Measurements from ENCODE around the gene RNU6-7.

RNU6-7 gene

DNA sequence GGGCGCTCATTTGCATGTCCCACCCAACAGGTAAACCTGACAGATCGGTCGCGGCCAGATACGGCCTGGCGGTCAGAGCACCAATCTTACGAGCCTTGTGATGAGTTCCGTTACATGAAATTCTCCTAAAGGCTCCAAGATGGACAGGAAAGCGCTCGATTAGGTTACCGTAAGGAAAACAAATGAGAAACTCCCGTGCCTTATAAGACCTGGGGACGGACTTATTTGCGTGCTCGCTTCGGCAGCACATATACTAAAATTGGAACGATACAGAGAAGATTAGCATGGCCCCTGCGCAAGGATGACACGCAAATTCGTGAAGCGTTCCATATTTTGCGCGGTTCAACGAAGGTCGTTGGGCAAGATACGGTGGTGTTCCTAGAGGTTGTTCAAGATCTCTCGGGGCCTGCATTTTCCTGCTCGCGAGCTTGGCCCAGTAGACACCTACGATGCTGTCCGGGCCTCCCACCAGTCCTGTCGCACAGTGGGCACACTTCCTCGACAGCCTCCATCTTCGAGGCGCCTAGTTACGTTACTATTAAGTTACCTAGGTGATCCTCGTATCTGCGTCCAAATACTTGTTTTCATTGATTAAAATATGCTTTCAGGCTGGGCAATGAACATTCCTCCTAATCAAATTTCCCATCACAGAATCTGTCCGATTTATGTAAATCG lies at the start of gene RNU6-7:
RNU6-7 (plus strand) TSS at position 230 of the 675 bp plus-strand sequence.
- DNase-seq: peak in 37 of 42 donors; percentile 10 to 71 (median 42)

DNA sequence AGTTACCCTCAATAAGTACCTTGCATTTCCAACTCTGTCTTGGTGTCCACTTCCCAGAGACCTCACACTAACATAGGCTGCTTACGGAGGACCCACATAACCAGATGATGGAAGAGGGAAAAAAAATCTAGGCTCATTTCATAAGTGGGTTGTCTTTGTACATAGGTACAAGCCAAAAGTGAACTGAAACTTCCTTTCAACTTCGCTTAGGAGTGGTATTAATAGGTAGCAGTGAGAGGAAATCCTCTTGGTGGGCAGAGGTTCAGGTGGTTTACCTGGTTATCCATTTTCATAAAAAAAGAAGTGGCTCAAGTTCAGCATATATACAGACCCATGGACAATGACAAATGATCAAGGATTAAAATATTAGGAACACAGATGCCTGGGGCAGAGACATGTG lies 35.8 kb upstream of the RNU6-7 start:
- DNase-seq: no peak
- intact Hi-C loops (cut with DNase I): no loop called here

More for the DNA sequence above, at the start of gene RNU6-7:
- intact Hi-C loops (cut with DNase I): loop anchor here (5.0 kb wide), 1 partner anchor 125 kb away; the partner anchor contains the start of gene ARHGAP5

DNA sequence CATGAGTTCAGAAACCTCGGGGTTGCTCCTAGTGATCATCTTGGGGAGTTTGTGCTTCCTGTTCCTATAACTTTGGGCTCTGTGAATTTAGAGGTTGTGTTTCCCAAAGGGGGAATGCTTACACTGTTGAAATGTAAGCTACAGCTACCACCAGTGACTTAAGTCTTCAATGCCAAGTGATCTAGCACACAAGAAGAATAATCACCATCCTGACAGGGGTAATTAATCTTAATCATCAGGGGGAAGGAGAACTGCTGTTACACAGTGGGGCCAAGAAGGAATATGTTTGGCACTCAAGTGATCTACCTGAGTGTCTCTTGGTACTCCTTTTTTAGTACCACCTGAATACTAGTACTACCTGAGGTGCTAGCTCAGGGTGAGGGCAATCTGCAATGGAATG lies 34.9 kb upstream of the RNU6-7 start:
- no peak for DNase-seq
- intact Hi-C loops (cut with DNase I): no loop called here

DNA sequence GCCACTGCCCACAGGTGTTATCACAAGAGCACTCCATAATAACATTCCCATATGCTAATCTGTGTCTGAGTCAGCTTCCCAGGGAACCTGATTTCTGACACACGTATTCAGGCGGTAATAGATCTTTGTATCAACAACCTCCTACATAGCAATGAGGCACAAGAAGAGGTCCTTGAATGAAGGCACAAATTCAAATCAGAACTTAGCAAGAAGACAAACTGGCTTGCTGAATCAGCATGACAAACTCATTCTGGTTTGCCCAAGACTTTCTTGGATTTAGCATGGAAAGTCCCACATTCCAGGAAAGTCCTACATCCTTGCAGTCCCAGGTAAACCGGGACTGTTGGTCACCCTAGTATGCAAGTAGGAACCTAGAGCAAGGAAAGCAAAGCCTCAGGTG lies 33.9 kb upstream of the RNU6-7 start:
- intact Hi-C loops (cut with DNase I): no loop called here
- peak in 12 of 42 donors; percentile 2 to 56 (median 24) for DNase-seq

DNA sequence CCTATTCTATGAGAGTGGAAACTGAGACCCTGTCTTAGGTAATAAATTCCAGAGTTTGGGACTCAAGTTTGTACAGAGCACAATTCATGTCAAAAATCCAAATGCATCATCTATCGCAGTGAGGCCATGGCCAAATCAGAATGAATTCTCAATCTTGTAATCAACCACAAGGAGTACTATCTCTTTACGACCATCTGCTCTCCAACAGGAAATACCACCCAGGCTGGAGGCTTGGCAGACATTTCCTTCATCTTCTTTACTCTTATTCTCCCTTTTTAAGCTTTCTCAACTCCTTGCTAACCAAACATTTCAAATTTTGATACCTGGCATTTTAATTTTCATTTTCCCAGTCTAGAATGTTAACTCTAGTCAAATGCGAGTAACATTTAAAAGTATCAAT lies 32.7 kb upstream of the RNU6-7 start:
- no peak for DNase-seq
- intact Hi-C loops (cut with DNase I): no loop called here

DNA sequence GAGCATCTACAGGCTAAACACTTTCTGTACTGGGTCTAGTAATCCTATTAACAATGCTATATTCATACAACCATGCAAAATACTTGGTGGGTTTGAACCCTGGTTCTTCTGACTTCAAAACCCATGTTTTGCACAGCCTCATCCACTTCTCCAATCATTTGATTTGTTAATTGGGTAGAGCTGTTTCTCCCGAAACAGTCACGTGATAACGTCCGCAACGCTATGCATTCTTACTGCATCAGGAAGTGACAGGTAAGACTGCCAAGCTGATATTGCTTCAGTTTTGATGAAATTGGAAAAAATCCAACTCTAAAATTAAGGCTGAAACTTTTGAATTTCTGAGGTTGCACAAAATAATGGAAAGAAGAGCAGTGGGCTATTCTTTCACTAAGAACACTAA lies 30.4 kb upstream of the RNU6-7 start:
- intact Hi-C loops (cut with DNase I): no loop called here
- no peak for DNase-seq

DNA sequence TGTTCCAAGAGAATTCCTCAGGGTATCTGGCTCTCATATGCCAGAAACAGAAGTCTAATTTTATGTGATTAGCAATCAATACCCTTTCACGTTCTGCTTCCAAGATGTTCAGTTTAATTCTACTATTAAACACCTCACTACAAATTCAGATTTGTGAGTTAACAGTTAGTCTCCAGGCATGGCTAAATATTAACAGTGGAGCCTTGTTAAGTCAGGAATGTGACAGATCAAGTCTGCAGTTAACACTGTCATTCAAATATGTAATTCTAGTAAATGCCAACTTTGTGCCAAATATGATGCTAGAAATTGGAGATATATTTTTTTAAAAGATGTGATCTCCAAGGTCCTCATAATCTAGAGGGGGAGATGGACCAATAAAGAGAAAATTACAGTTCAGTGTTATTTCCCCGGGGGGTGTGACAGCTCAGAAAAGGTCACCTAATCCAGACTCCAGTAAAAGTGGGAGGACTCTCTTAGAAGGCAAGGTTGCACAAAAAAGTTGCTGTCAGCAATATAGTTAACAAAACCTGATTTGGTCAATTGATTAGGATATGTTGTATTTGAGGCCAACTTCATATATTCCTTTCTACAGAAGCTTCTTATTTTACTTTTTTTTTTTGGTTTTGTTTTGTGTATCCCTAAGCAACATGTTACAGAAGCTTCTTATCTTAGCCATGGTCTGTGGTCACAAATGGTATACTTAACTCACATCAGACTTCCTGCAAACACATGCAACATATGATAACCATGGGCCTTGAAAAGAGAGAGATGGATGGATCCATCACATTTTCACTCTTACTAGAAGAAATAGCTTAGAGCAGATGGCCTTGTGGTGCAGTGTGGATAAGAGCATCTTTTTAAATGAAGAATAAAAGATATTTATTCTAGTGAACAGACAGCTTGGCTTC lies 18.4 kb upstream of the RNU6-7 start:
- no peak for DNase-seq
- intact Hi-C loops (cut with DNase I): no loop called here

DNA sequence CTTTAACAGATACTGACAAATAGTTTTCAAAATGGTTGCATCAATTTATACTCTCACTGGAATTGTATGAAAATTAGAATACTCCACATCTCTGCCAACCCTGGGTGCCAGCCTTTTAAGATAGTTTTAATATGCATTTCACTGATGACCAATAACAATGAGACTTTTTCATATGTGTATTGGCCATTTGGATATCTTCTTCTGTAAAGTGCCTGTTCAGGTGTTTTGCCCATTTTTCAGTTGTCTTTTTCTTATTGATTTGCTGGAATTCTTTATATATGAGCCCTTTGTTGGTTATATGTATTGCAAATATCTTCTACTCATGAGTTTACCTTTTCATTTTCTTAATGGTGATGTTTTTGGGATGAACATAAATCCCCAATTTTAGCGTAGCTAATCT lies 16.7 kb upstream of the RNU6-7 start:
- intact Hi-C loops (cut with DNase I): no loop called here
- no peak for DNase-seq

DNA sequence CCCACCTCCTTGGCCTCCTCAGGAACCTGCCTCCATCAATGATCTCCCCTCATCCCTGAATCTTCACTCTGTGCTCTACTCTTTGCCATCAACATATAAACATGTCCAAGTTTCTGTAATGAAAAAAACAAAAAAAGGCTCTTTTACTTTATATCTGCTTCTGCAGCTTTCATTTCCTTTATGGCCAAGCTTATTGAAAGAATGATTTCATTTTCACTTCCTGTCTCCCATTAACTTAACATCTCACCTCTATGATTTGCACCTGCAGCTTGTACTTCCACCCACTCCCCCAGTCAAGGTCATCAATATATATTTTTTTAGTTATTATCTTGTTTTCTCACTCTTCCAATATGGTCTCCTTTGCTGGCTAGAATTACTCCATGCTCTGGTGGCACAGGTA lies 15.6 kb upstream of the RNU6-7 start:
- no peak for DNase-seq
- intact Hi-C loops (cut with DNase I): no loop called here

DNA sequence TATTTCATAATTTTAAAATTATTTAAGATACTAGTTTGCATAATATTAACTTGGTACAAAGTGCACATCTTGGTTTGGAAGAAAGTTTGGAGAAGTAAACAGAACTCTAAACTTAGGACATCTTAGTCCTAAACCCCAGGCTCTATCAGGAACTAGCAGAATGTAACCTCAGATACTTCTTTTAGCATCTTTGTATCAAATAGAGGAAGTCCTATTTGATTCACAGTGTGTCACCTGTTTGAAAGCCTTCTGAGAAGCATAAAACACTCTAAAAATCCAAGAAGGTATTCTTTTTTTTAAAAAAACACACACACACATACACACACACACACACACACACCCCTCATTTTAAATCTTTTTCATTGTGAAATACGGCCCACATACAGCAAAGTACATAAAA lies 12.0 kb upstream of the RNU6-7 start:
- DNase-seq: no peak
- intact Hi-C loops (cut with DNase I): no loop called here

DNA sequence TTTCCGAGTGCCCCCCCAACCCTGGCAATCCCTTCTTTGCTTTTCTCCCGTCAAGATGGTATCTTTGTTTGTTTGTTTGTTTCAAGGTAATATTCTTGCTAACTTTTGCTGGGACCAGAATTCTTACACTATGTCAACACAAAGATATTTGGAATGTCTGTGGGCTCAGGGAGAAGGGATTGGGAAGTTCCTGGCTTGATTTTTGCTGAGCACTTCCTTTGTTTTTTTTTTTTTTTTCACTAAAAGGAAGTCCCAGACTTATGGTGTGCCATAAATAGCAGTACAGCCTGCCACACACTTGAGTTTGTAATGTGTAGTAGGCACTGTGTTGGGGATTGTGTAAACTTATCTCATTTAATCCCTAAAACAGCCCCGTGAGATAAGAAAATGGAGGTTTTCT lies 11.2 kb upstream of the RNU6-7 start:
- intact Hi-C loops (cut with DNase I): no loop called here
- no peak for DNase-seq

DNA sequence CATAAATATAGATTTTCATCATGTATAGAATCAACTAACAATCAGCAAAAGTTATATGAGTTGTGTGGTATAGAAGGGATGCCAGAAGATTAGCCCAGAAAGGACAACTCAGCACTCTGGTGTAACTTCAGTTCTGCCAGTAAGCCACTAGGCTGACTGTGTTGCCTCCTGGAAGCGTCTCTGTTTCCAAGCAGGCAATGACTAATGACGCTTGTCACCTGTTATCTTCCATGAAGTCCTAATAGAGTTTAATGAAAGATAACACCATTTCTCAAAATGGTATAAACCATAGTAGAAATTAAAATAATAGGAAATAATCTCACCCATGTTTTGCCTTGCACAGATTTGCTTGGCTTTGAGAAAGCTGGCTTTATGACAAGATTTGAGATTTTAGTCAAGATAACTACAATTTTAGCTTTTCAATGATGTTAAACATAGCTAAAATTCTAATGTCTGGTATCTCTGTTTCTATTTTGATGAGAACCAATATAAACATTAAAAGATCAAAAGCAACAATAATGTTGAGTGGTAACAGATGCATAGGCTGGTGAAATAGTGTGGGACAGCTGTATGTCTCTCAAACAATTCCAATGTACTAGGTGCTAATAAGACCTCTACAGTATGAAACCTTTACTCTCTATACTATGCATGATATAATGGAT lies 9.0 kb upstream of the RNU6-7 start:
- DNase-seq: no peak
- intact Hi-C loops (cut with DNase I): no loop called here

DNA sequence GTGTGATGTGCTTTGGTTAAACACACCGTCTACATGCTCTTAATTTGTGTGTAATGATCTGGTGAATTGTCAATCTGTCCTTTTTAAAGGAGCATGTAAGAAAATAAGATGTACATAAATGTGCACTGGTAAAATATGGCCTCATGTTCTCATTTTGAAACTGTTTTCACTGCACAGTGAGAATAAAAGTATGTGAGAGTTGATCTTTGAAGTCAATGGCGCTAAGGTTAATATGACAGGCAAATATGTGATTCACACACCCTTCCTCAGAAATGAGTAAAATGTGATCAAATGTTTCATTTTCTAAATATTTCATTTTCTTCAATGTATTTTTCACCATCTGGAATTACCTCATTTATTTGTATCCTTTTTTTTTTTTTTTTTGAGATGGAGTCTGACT lies 8.3 kb upstream of the RNU6-7 start:
- no peak for DNase-seq
- intact Hi-C loops (cut with DNase I): no loop called here

DNA sequence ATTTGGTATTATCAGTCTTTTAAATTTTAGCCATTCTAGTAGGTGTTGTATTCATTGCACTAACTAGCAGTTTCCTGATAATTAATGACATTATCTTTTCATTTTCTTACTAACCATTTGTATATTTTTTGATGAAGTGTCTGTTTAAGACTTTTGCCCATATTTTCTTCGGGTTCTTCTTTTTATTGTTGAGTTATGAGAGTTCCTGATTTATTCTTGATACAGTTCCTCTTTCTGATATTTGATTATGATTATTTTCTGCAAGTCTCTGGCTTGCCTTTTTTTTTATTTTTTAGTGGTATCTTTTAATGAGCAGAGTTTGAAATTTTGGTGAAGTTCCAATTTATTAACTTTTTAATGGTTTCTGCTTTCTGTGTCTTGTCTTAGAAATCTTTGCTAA lies 6.2 kb upstream of the RNU6-7 start:
- intact Hi-C loops (cut with DNase I): no loop called here
- no peak for DNase-seq

DNA sequence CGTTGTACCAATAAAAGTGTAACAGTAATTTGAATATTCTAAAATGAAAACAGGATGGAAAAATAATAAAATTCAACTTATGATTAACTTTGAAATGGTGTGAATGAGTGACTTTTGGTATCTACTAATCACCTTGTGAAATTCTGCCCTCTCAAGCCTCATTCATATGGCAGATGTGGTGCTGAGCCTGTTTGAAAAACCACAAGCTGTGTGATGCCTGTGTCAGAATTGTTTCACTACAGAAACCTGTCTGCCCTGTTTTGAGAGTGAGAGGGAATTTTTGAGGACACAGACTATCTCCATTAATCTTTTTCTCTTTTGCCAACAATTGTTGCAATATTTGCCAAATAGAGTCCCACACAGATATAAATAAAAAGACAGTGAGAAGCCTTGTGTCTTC lies 3.9 kb upstream of the RNU6-7 start:
- intact Hi-C loops (cut with DNase I): no loop called here
- DNase-seq: no peak

DNA sequence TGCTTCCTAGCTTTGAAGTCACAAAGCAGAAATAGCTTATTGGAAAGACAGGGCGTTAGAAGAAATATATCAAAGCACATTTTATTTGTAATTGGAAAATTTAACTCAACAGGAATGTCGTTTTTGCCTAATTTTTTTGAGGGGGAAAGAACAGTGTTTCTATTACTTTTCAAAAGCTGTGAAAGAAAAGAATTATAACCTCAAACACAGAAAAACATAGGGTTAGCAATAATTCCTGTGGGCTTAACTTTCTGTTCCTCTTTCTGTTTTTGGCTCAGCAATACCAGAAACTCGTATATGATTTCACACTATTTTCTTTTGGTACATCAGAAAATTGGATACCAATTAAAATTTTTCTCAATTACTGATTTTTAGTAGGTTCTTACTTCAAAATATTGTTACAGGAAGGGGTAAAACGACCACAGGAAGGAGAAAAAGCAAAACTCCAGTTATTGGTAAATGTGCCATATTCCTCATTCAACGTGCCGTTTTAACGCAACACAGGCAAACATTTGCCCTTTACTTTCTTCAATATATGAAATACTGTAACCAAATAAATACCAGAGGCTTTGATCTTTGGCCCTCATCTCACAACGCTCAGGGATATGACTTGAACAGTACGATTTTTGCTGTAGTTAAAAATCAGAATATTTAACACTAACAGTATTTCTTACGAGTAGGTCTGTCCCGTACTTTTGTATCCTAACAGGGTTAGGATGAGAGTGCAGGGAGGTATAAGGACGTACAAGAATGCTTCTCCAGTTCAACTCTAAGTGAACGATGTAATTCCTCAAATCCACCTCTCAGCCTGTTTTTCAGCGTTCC lies 1.3 kb upstream of the RNU6-7 start:
- intact Hi-C loops (cut with DNase I): loop anchor here (5.0 kb wide), 1 partner anchor 123 kb away; the partner anchor contains the start of gene ARHGAP5
- DNase-seq: no peak

DNA sequence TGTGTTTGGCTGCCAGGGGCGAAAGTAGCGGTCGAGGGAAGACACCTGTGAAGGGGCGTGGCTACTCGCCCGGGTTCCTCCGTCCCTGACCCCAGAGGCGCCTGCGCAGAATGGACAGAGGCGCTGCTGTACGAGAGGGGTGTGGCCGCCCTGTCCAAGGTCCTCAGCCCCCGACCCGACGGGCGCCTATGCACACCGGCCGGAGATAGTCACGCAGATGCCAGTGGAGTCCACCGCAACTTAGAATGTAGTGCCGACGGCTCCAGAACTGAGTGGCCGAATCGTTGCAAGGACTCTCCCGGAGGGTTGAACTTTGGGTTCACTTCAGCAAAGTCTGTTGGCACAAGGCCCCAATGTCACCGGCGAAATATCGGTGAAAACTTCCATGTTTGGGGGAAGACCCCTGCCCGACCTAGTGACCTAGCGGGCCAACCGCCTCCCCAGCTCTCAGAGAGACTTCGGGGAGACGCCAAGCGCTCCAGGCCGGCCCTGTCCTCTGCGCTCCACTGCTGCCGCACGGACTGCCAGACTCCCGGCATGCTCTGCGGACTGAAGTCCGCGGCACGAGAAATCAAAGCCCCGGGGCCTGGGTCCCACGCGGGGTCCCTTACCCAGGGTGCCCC lies 541 bp upstream of the RNU6-7 start:
- peak; percentile 61 to 91 (median 84) for DNase-seq

DNA sequence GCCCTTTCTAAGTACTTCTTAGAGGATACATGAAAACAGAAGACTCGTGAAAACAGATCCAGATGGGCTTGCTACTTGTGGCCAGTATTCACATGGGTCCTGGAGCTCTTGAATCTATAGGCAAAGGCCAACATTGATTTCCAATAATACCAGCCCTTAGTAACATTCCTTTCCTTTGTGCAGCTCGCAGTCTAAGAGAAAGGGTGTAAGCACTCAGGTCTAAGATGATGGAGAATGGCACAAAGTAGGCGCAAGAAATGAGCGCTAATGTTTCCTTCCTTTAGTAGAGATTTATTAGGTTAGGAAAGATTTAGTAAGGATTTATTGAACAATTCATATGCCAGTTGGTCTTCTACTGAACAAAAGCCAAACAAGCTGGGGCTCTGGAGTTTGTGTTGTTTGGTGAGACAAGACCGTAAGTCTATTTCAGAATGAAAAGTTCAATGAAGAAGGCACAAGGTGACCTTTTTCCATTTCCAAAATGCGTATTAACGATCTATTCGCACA lies 699 bp downstream of the RNU6-7 start:
- peak in 8 of 42 donors; percentile 7 to 46 (median 20) for DNase-seq
- intact Hi-C loops (cut with DNase I): loop anchor here (5.0 kb wide), 1 partner anchor 125 kb away; the partner anchor contains the start of gene ARHGAP5

More for the DNA sequence above, 541 bp upstream of the RNU6-7 start:
- intact Hi-C loops (cut with DNase I): loop anchor here (5.0 kb wide), 1 partner anchor 124 kb away; the partner anchor contains the start of gene ARHGAP5

All from head of caudate nucleus (tissue), 42 donors.